SJSA1 (cell line): ENCODE measurements around the gene DLK1. TPM values are rescaled to one million over a fixed set of nuclear protein-coding genes. Genes with fewer than 3 reads are reported as not detected.

Experiments
- DNase-seq, 2 experiments: peaks; one replicate each; pipeline ENCODE4 v3.0.0-alpha.2; 2015 to 2020; ENCODE audit warnings: low spot score in 2 of 2, low read depth in 1 of 2
- H3K27ac ChIP-seq: fragments of 250-450 bp; sonication (Bioruptor Pico); 2 replicates; pipeline ENCODE4 v1.5.1; 2020; ENCODE audit warnings: mild to moderate bottlenecking, moderate library complexity
- H3K27me3 ChIP-seq: fragments of 250-450 bp; sonication (Bioruptor Pico); replicated peaks from 2 replicates; pipeline ENCODE4 v1.5.1; 2020; ENCODE audit warnings: mild to moderate bottlenecking, moderate library complexity
- H3K36me3 ChIP-seq: fragments of 250-450 bp; sonication (Bioruptor Pico); 2 replicates; pipeline ENCODE4 v1.5.1; 2020; ENCODE audit warnings: mild to moderate bottlenecking
- H3K4me1 ChIP-seq: fragments of 250-450 bp; sonication (Bioruptor Pico); replicated peaks from 2 replicates; pipeline ENCODE4 v1.6.1; 2021; ENCODE audit warnings: mild to moderate bottlenecking
- H3K4me3 ChIP-seq: fragments of 250-450 bp; sonication (Bioruptor Pico); 2 replicates; pipeline ENCODE4 v1.5.1; 2020; ENCODE audit warnings: mild to moderate bottlenecking
- H3K9me3 ChIP-seq: fragments of 250-450 bp; sonication (Bioruptor Pico); replicated peaks from 2 replicates; pipeline ENCODE4 v1.5.1; 2020; ENCODE audit warnings: mild to moderate bottlenecking
- total RNA-seq: library from RNA; depleted of rRNA; stranded (reverse); fragments of >200 nt; shearing (Covaris generic); gene quantifications from 2 replicates; pipeline ENCODE4 v1.2.3, GENCODE V29; 2014

Gene DLK1
- total RNA-seq, 1 experiment from 2014 or later = not detected

GRCh38 chr14:100750762-100751699 is 24.3 kb downstream of the DLK1 start:
- no peak for DNase-seq
- no peaks in the 10 kb centered on the region for H3K27me3 ChIP-seq
- no peaks in the 10 kb centered on the region for H3K36me3 ChIP-seq
- no peaks in the 10 kb centered on the region for H3K4me1 ChIP-seq
- no peaks in the 10 kb centered on the region; the same call in 1 of the 2 replicates for H3K9me3 ChIP-seq
- H3K27ac ChIP-seq = no peak overlapping the region
- H3K4me3 ChIP-seq = no peak overlapping the region

- Histone ChIP-seq H3K4me1 (no peaks in the 10 kb centered on the region), H3K4me3 (no peak overlapping the region), H3K36me3 (no peaks in the 10 kb centered on the region), H3K27me3 (no peaks in the 10 kb centered on the region), H3K27ac (no peak overlapping the region), H3K9me3 (no peaks in the 10 kb centered on the region; the same call in 1 of the 2 replicates)
- DNase-seq = no peak
These were observed 27.3 kb downstream of the DLK1 start for GRCh38 chr14:100754020-100754419.

DNA sequence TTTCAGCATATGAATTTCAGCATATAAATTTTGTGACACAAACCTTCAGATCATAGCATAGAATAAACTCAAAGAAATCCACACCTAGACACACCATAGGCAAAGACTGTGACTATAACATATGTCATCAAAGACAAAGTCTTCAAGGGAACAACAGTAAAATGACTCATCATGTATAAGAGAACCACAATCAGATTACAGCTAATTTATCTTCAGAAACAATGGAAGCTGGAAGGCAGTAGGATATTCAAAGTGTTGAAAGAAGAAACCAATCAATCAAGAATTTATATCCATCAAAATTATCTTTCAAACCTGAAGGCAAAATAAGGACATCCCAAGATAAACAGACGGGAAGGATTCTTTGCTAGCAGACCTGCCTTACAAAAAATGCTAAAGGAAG is 29.0 kb downstream of the DLK1 start:
- Histone ChIP-seq H3K27me3 (no peaks in the 10 kb centered on the region), H3K4me1 (no peaks in the 10 kb centered on the region), H3K4me3 (no peak overlapping the region), H3K9me3 (no peaks in the 10 kb centered on the region; the same call in 1 of the 2 replicates), H3K36me3 (no peaks in the 10 kb centered on the region), H3K27ac (no peak overlapping the region)
- DNase-seq = no peak

GRCh38 chr14:100761481-100761880 is 34.8 kb downstream of the DLK1 start:
- Histone ChIP-seq H3K27ac (peak overlapping the region; percentile 2; the same call in 1 of the 2 replicates), H3K36me3 (no peaks in the 10 kb centered on the region), H3K4me1 (peaks cover 12% of the 10 kb centered on the region), H3K27me3 (no peaks in the 10 kb centered on the region), H3K4me3 (no peak overlapping the region), H3K9me3 (no peaks in the 10 kb centered on the region)
- peak in 1 of 2 experiments; percentile 58 for DNase-seq

- H3K36me3 ChIP-seq = no peaks in the 10 kb centered on the region
- peak in 1 of 2 experiments; percentile 20 for DNase-seq
These were observed 35.4 kb downstream of the DLK1 start for GRCh38 chr14:100762089-100762515.

DNA sequence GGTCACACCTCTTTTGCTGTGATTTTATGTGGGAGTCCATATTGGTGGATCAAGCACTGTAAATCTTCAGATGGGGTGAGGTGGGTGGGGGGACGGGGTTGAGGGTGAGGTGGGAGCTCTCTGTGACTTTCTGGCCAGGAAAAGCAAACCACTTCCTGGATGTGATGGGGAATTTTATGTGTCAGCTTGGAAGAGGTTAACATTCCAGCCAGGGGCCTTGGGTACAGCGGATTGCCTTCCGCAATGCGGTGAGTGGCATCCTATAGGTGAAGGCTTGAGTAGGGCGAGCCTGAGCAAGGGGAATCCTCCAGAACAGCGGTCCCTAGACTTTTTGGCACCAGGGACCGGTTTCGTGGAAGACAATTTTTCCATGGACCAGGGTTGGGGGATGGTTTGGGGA is 36.2 kb downstream of the DLK1 start:
- H3K27ac ChIP-seq = no peak overlapping the region
- DNase-seq = no peak
- no peak overlapping the region for H3K4me3 ChIP-seq
- H3K27me3 ChIP-seq = no peaks in the 10 kb centered on the region
- no peaks in the 10 kb centered on the region for H3K36me3 ChIP-seq
- H3K9me3 ChIP-seq = no peaks in the 10 kb centered on the region
- peaks cover 12% of the 10 kb centered on the region for H3K4me1 ChIP-seq

More at GRCh38 chr14:100762089-100762515, 35.4 kb downstream of the DLK1 start:
- peaks cover 12% of the 10 kb centered on the region for H3K4me1 ChIP-seq
- no peak overlapping the region for H3K4me3 ChIP-seq
- peak overlapping the region; percentile 2; the same call in 1 of the 2 replicates for H3K27ac ChIP-seq
- no peaks in the 10 kb centered on the region for H3K27me3 ChIP-seq
- H3K9me3 ChIP-seq = no peaks in the 10 kb centered on the region

DNA sequence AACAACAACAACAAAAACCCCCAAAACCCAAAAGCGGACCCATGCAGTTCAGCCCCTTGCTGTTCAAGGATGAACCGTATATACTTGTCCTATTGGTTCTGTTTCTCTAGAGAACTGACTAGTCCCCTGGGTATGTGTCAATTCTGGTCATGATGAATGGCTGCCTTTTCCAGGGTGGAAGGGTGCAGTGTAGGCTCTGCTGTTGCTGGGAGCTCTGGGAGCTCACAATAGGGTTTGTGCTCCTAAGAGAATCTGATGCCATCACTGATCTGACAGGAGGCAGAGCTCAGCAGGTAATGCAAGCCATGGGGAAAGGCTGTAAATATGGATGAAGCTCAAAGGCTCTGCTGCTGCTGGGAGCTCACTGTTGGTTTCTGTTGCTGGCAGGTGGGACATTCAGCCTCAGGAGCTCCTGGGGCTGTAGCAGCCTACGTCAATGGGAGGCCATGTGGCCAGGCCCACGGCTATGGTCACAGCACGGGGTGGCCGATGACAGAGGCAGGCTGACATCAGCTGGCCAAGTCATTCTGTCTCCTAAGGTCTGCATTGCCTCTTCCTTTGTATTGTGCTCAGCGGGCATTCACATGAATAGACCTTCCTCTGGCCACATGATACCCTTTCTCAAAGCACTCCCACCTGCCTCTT is 37.9 kb downstream of the DLK1 start:
- H3K27me3 ChIP-seq = no peaks in the 10 kb centered on the region
- H3K36me3 ChIP-seq = no peaks in the 10 kb centered on the region
- no peak overlapping the region for H3K27ac ChIP-seq
- no peak for DNase-seq
- H3K9me3 ChIP-seq = no peaks in the 10 kb centered on the region
- H3K4me1 ChIP-seq = peaks cover 12% of the 10 kb centered on the region
- no peak overlapping the region for H3K4me3 ChIP-seq

DNA sequence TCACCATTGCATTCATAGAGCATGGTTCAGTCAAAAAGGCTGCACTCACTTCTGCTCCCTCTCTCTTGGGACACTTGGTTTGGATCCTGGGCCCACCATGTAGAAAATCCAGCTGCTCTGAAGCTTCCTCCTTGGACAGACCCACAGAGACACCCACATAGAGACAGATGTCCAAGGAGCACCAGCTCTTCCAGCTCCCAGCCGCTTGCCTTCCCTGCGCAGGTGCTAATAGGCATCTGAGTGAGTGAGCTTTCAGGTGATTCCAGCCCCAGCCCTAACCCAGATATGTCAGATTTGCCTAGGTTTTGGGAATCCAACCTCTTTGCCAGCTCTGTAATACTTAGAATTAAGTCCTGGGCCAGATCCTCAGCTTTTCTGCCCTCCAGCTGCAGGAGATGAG is 38.6 kb downstream of the DLK1 start:
- Histone ChIP-seq H3K27ac (no peak overlapping the region), H3K9me3 (no peaks in the 10 kb centered on the region), H3K27me3 (no peaks in the 10 kb centered on the region), H3K36me3 (no peaks in the 10 kb centered on the region), H3K4me3 (no peak overlapping the region), H3K4me1 (peaks cover 12% of the 10 kb centered on the region)
- DNase-seq = no peak

DNA sequence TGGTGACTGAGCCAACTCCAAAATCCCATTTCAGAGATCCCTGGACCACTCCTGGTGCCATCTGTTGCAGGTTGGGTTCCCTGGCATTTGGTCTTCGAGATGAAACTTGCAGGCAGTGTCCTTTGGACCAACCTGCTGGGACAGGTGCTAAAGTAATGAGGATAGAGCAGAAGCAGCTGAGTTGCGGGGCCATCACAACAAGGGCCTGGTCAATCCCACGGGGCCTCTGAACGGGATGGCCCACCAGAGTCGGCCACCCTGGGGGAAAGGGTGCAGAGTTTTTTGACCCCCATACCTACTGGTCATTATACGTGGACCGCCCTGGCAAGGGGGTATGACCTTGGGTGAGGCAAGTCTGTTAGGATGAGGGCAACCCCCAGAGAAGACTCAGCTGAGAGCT is 39.3 kb downstream of the DLK1 start:
- Histone ChIP-seq H3K27me3 (no peaks in the 10 kb centered on the region), H3K4me3 (no peak overlapping the region), H3K4me1 (peaks cover 12% of the 10 kb centered on the region), H3K36me3 (no peaks in the 10 kb centered on the region), H3K9me3 (no peaks in the 10 kb centered on the region), H3K27ac (no peak overlapping the region)
- no peak for DNase-seq

DNA sequence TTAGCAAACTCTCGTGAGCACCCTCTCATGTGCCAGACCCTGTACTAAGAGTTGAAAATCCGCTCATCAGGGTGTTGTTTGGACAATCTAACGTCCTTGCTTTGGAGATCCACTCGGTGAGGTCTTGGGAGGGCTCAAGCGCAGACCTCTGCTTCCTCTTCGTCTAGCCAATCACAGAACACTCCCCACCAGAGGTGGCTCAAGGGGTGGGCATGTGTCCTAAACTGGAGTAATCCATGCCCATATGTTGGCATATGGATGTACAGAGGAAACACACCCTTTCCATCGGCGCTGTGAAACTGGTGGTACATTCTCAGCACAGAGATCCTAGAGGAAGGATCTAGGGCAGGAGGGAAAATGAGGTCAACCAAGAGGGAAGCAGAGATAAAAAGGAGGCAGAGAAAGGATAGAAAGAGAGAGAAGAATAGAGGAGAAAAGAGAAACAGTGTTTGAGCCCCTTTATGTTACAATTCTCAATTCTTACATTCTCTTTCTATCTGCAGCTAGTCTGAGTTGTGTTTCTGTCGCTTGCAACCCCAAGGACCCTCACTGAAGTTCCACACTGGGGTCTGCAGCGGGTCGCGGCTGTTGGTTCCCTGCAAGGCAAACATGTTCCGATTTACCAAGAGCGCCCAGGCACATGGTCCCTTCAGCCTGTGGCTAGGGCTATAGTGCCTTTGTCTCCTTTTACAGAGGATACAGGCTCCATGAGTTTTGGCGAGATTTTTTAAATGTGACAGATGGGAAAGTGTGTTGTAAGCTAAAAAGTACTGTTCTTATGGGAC is 40.5 kb downstream of the DLK1 start:
- H3K4me3 ChIP-seq = no peak overlapping the region
- H3K9me3 ChIP-seq = no peaks in the 10 kb centered on the region
- no peaks in the 10 kb centered on the region for H3K27me3 ChIP-seq
- no peaks in the 10 kb centered on the region for H3K36me3 ChIP-seq
- H3K27ac ChIP-seq = no peak overlapping the region
- H3K4me1 ChIP-seq = peaks cover 5% of the 10 kb centered on the region
- DNase-seq = no peak

DNA sequence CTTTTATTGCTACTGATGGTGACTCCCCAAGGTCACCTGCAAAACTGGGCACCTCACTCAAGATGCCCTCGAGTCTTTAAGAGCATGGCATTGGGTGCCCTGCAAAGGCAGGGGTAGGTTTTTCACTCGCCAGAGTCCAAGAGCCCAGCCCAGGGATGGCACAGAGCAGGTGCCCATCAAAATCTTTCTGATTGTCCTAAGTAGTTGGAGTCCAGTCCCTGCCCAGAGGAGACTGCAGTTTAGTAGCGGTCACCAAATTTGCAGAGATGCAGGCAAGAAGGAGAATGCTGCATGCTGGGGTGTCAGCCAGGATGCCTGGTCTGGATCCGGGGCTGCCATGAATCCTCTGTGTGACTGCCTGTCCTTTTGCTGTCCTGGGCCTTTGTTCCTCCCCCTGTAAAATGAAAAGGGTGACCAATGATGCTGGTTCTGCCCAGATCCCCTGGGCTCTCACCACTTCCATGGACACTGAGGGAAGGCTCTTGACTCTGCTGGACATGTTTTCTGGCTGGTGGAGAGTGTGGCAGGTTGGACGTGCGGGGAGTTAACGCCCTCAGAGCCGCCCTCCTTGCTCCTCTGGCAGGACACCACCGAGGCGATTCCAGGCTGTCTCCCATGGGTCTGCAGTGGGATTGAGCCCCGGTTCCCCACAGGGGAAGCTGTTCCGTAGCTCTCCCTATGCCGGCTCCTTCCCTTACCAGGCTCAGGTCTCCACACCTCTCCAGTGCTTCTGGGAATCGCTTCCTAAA is 41.3 kb downstream of the DLK1 start:
- H3K4me3 ChIP-seq = no peak overlapping the region
- H3K27me3 ChIP-seq = no peaks in the 10 kb centered on the region

GRCh38 chr14:100769035-100769939 is 42.6 kb downstream of the DLK1 start:
- DNase-seq = no peak
- H3K27me3 ChIP-seq = no peaks in the 10 kb centered on the region
- H3K4me3 ChIP-seq = no peak overlapping the region
- no peak overlapping the region for H3K27ac ChIP-seq
- H3K9me3 ChIP-seq = no peaks in the 10 kb centered on the region
- H3K4me1 ChIP-seq = no peaks in the 10 kb centered on the region
- no peaks in the 10 kb centered on the region for H3K36me3 ChIP-seq

More for the DNA sequence above, 41.3 kb downstream of the DLK1 start:
- Histone ChIP-seq H3K9me3 (no peaks in the 10 kb centered on the region), H3K4me1 (no peaks in the 10 kb centered on the region; the same call in 1 of the 2 replicates), H3K36me3 (no peaks in the 10 kb centered on the region), H3K27ac (no peak overlapping the region)
- no peak for DNase-seq
